ENCODE measurements around the gene TLR2. TPM values are rescaled to one million over a fixed set of nuclear protein-coding genes. Genes with fewer than 3 reads are reported as not detected.

TLR2 gene
- total and polyA plus RNA-seq, 5 donors from 2014 or later, result 0.55 to 1.4 (median 0.69) TPM; not detected in 1

DNA sequence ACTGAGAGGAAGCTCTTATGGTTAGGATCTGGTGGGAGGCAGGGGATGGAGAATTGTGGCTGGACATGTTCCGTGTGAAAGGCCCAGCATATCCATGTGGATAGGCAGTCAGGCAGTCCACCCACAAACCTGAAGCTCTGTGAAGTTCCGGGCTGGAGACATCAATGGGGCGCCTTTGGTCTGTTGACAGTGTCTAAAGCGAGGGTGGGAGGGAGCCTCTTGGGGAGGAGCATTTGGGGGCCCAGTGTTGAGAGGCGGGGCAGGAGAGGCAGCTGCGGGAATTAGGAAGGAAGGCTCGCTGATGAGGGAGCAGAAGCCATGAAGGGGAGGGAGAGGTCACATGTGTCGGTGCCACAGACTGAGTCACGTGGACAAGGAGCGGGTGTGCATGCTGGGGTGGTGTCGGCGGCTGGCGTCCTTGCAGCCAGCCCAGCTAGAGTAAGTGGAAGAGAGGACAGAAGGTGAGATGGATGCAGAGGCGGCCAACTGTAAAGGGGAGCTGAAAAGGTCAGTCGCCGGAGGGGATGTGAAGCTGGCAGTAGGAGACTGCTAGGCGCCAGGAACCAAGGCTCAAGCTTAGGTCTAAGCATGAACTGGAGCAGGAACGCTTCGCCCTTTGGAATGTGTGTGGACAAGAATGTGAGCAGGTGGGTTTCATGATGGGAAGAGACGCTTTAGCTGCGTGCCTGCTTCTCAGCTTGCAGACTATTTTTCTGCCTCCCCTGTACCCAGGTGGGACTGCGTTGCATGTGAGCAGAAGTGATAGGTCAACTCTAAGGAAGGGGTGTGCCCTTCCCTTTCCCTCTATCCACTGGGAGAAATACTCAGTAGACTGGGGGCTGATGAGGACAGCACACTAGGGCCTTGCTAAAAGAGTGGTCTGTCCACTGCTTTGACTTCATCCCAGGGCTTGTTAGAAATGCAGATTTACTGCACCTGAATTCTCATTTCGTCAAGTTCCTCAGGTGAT, 44.0 kb upstream of the TLR2 start:
- no peaks in the 10 kb centered on the region for H3K27me3 Mint-ChIP-seq
- no peak overlapping the region for H3K4me3 ChIP-seq (ENCODE audit: low read depth, low read length)
- peak overlapping the region in 1 of 4 donors; percentile 52 for H3K4me3 Mint-ChIP-seq
- H3K27ac ChIP-seq (ENCODE audit: insufficient read depth, low read length, poor library complexity, severe bottlenecking), result no peak overlapping the region
- peaks cover 24% of the 10 kb centered on the region for H3K36me3 Mint-ChIP-seq
- ATAC-seq (ENCODE audit: low read depth in 2 of 2), result no peak
- H3K9me3 ChIP-seq (ENCODE audit: control insufficient read depth in 2 of 2, low read length in 2 of 2), result peaks cover 0 to under 1% of the 10 kb centered on the region in 2 experiments
- no peaks in the 10 kb centered on the region for H3K9me3 Mint-ChIP-seq
- no peaks in the 10 kb centered on the region for H3K27me3 ChIP-seq (ENCODE audit: control insufficient read depth, insufficient read depth, low read length)
- H3K4me1 ChIP-seq (ENCODE audit: control insufficient read depth, insufficient read depth, low read length, poor library complexity, severe bottlenecking), result no peaks in the 10 kb centered on the region
- peaks cover 26% of the 10 kb centered on the region for H3K36me3 ChIP-seq (ENCODE audit: control insufficient read depth, insufficient read depth, low read length)
- no peak for DNase-seq
- H3K4me1 Mint-ChIP-seq, result peaks cover 4 to 13% (median 12%) of the 10 kb centered on the region in 4 donors
- H3K27ac Mint-ChIP-seq, result peak overlapping the region in 1 of 3 donors; percentile 46

DNA sequence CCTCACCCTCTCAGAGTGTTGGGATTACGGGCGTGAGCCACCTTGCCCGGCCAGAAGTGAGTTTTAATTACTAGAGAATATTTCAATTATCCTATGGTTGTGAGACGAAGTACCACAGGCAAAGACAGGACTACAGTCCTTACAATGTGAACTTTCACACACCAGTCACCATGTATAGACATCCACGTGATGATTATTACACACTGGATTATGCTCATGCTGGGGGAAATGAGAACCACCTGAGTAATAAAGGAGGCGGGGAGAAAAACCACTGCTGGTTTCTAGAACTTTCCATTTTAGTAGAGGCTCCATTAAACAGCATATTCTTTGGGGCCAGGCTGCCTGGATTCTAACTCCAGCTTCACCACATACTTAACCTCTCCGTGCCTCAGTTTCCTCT, 42.5 kb upstream of the TLR2 start:
- no peak overlapping the region for H3K27ac ChIP-seq (ENCODE audit: insufficient read depth, low read length, poor library complexity, severe bottlenecking)

DNA sequence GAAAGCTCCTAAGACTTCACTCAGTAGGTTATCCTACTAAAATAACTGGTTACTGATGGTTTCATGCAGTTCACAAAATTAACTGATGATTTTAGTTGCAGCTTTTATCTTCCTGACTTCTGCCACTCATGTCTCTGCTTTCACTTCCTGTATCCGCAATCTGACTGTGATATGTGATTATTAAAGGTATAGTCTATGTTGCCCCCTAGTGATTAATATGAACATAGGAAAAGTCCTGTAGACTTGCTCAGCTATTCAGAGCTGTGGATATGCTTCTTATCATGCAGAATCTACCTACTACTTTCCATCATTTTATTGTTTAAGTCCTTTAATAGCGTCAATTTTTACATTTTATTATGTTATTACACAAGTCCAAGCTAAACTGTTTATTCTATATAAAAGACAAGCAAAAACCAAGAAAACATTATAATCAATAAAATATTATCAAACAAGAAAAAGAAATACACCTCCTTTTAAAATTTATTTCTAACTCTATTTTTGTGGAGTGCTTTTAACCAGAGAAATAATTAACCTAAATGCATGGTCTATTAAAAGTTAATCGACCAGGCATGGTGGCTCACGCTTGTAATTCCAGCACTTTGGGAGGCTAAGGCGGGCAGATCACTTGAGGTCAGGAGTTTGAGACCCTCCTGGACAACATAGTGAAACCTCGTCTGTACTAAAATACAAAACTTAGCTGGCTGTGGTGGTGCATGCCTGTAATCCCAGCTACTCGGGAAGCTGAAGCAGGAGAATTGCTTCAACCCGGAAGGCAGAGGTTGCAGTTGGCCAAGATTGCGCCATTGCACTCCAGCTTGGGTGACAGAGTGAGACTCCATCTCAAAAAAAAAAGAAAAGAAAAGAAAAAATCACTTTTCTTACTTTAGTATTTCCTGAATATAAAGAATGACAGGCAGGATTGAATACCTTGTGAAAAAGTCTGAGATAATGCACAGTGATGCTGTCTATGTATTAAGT, 40.4 kb upstream of the TLR2 start:
- ATAC-seq (ENCODE audit: low read depth in 2 of 2) (peak; percentile 90 to 93), DNase-seq (peak in 2 of 3 donors; percentile 73 to 82)
- Mint-ChIP-seq H3K27me3 (no peaks in the 10 kb centered on the region), H3K4me1 (peaks cover 4 to 17% (median 9%) of the 10 kb centered on the region in 4 donors), H3K4me3 (no peak overlapping the region), H3K36me3 (no peaks in the 10 kb centered on the region), H3K27ac (peak overlapping the region in 1 of 3 donors; percentile 39), H3K9me3 (no peaks in the 10 kb centered on the region)
- H3K4me3 ChIP-seq (ENCODE audit: low read depth, low read length), result peak overlapping the region; percentile 46
- peaks cover 0 to 3% of the 10 kb centered on the region in 2 experiments for H3K9me3 ChIP-seq (ENCODE audit: control insufficient read depth in 2 of 2, low read length in 2 of 2)
- peak overlapping the region; percentile 11 for H3K27ac ChIP-seq (ENCODE audit: insufficient read depth, low read length, poor library complexity, severe bottlenecking)
- H3K27me3 ChIP-seq (ENCODE audit: control insufficient read depth, insufficient read depth, low read length), result no peaks in the 10 kb centered on the region
- H3K36me3 ChIP-seq (ENCODE audit: control insufficient read depth, insufficient read depth, low read length), result no peaks in the 10 kb centered on the region
- no peaks in the 10 kb centered on the region for H3K4me1 ChIP-seq (ENCODE audit: control insufficient read depth, insufficient read depth, low read length, poor library complexity, severe bottlenecking)

More for the DNA sequence above, 42.5 kb upstream of the TLR2 start:
- H3K27ac Mint-ChIP-seq, result no peak overlapping the region
- Histone ChIP-seq H3K9me3 (ENCODE audit: control insufficient read depth in 2 of 2, low read length in 2 of 2) (peaks cover 0 to 3% of the 10 kb centered on the region in 2 experiments), H3K36me3 (ENCODE audit: control insufficient read depth, insufficient read depth, low read length) (peaks cover 12% of the 10 kb centered on the region), H3K4me3 (ENCODE audit: low read depth, low read length) (no peak overlapping the region), H3K4me1 (ENCODE audit: control insufficient read depth, insufficient read depth, low read length, poor library complexity, severe bottlenecking) (no peaks in the 10 kb centered on the region), H3K27me3 (ENCODE audit: control insufficient read depth, insufficient read depth, low read length) (no peaks in the 10 kb centered on the region)
- no peaks in the 10 kb centered on the region for H3K27me3 Mint-ChIP-seq
- no peaks in the 10 kb centered on the region for H3K9me3 Mint-ChIP-seq
- DNase-seq, result no peak
- ATAC-seq (ENCODE audit: low read depth in 2 of 2), result no peak
- no peak overlapping the region for H3K4me3 Mint-ChIP-seq
- H3K4me1 Mint-ChIP-seq, result peaks cover 4 to 13% (median 12%) of the 10 kb centered on the region in 4 donors
- H3K36me3 Mint-ChIP-seq, result peaks cover 11% of the 10 kb centered on the region

DNA sequence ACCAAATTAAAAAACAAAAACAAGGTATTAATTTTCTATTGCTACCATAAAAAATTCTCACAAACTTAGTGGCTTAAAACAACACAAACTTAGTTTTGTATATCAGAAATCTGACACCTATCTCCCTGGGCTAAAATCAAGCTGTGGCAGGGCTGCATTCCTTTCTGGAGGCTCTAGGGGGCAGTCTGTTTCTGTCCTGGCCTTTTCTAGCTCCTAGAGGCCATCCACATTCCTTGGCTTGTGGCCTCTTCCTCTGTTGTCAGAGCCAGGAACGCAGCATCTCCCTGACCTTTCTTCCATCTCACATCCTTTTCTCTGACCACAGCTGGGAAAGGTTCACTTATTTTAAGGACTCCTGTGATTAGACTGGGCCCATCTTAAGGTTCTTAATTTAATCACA, 38.9 kb upstream of the TLR2 start:
- Histone ChIP-seq H3K27ac (ENCODE audit: insufficient read depth, low read length, poor library complexity, severe bottlenecking) (no peak overlapping the region), H3K36me3 (ENCODE audit: control insufficient read depth, insufficient read depth, low read length) (no peaks in the 10 kb centered on the region), H3K27me3 (ENCODE audit: control insufficient read depth, insufficient read depth, low read length) (no peaks in the 10 kb centered on the region), H3K4me3 (ENCODE audit: low read depth, low read length) (no peak overlapping the region), H3K9me3 (ENCODE audit: control insufficient read depth in 2 of 2, low read length in 2 of 2) (peaks cover 0 to 3% of the 10 kb centered on the region in 2 experiments), H3K4me1 (ENCODE audit: control insufficient read depth, insufficient read depth, low read length, poor library complexity, severe bottlenecking) (no peaks in the 10 kb centered on the region)
- ATAC-seq (ENCODE audit: low read depth in 2 of 2) (no peak), DNase-seq (peak in 1 of 3 donors; percentile 44)
- Mint-ChIP-seq H3K9me3 (no peaks in the 10 kb centered on the region), H3K4me3 (no peak overlapping the region), H3K27me3 (no peaks in the 10 kb centered on the region), H3K4me1 (peaks cover 4 to 12% (median 9%) of the 10 kb centered on the region in 4 donors), H3K36me3 (no peaks in the 10 kb centered on the region), H3K27ac (no peak overlapping the region)

DNA sequence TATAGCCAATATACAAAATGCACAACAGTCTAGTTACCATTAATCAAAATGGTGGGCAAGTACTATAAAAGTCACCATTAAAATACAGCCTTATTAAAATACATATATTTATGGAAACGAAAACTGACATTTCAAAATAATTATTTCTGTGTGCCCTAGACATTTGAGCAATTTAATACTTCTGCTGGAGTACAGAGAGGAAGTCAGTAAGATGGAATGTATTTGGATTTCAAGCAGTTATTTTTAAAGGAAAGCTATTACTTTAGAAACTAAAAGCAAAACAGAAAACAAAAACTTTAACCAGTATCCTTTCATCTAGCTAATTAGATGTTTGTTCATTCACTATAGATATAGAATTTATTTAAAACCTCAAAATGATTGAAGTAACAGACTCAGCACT, 37.8 kb upstream of the TLR2 start:
- no peak overlapping the region for H3K27ac Mint-ChIP-seq
- no peaks in the 10 kb centered on the region for H3K27me3 Mint-ChIP-seq
- no peaks in the 10 kb centered on the region for H3K36me3 ChIP-seq (ENCODE audit: control insufficient read depth, insufficient read depth, low read length)
- DNase-seq (no peak), ATAC-seq (ENCODE audit: low read depth in 2 of 2) (no peak)
- H3K36me3 Mint-ChIP-seq, result no peaks in the 10 kb centered on the region
- no peak overlapping the region for H3K4me3 Mint-ChIP-seq
- H3K27me3 ChIP-seq (ENCODE audit: control insufficient read depth, insufficient read depth, low read length), result no peaks in the 10 kb centered on the region
- no peaks in the 10 kb centered on the region for H3K9me3 Mint-ChIP-seq
- H3K27ac ChIP-seq (ENCODE audit: insufficient read depth, low read length, poor library complexity, severe bottlenecking), result no peak overlapping the region
- H3K4me1 ChIP-seq (ENCODE audit: control insufficient read depth, insufficient read depth, low read length, poor library complexity, severe bottlenecking), result peaks cover 4% of the 10 kb centered on the region
- H3K9me3 ChIP-seq (ENCODE audit: control insufficient read depth in 2 of 2, low read length in 2 of 2), result peaks cover 0 to 3% of the 10 kb centered on the region in 2 experiments
- H3K4me3 ChIP-seq (ENCODE audit: low read depth, low read length), result no peak overlapping the region
- H3K4me1 Mint-ChIP-seq, result peaks cover 4 to 19% (median 12%) of the 10 kb centered on the region in 4 donors

DNA sequence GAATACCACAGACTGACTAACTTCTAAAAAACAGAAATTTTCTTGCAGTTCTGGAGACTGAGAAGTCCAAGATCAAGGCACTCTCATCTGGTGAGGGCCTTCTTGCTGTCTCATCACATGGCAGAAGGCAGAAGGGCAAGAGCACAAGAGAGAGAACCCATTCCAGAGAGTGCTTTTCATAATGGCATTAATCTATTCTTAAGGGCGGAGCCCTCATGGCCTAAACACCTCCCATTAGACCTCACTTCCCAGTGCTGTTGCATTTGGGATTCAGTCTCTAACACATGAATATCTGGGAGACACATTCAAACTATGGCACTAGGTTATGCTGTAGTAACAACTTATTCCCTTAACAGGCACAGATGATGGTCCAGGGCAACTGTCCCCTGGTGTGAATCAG, 37.1 kb upstream of the TLR2 start:
- no peaks in the 10 kb centered on the region for H3K9me3 Mint-ChIP-seq
- H3K36me3 ChIP-seq (ENCODE audit: control insufficient read depth, insufficient read depth, low read length), result no peaks in the 10 kb centered on the region
- no peak overlapping the region for H3K27ac ChIP-seq (ENCODE audit: insufficient read depth, low read length, poor library complexity, severe bottlenecking)
- H3K4me3 Mint-ChIP-seq, result no peak overlapping the region
- H3K36me3 Mint-ChIP-seq, result no peaks in the 10 kb centered on the region
- H3K27me3 Mint-ChIP-seq, result no peaks in the 10 kb centered on the region
- H3K4me3 ChIP-seq (ENCODE audit: low read depth, low read length), result no peak overlapping the region
- H3K27me3 ChIP-seq (ENCODE audit: control insufficient read depth, insufficient read depth, low read length), result no peaks in the 10 kb centered on the region
- peaks cover 11% of the 10 kb centered on the region for H3K4me1 ChIP-seq (ENCODE audit: control insufficient read depth, insufficient read depth, low read length, poor library complexity, severe bottlenecking)
- ATAC-seq (ENCODE audit: low read depth in 2 of 2) (no peak), DNase-seq (no peak)
- H3K27ac Mint-ChIP-seq, result peak overlapping the region in 1 of 3 donors; percentile 81
- H3K4me1 Mint-ChIP-seq, result peaks cover 6 to 26% (median 18%) of the 10 kb centered on the region in 4 donors
- peaks cover 0 to 3% of the 10 kb centered on the region in 2 experiments for H3K9me3 ChIP-seq (ENCODE audit: control insufficient read depth in 2 of 2, low read length in 2 of 2)

DNA sequence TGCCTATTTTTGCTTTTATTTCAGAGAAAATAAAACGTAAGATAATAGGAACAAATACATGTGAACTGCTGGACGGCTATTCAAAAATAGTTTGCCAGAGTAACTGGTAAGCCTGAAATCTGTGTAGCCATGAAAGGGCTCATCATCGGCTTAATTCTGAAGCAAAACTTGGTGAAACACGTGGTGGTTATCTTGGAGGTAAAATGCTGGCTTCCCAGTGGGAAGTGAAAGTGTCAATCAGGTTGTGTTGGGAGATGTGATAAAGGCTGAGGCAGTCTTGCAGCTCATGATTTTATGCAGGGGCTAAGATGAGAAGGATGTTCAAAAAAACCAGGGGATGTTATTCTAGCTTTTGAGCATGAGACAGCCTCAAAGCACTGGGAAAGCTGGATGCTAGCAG, 36.1 kb upstream of the TLR2 start:
- Mint-ChIP-seq H3K4me1 (peaks cover 6 to 33% (median 19%) of the 10 kb centered on the region in 4 donors), H3K36me3 (no peaks in the 10 kb centered on the region), H3K27me3 (no peaks in the 10 kb centered on the region), H3K9me3 (no peaks in the 10 kb centered on the region), H3K27ac (no peak overlapping the region), H3K4me3 (no peak overlapping the region)
- Histone ChIP-seq H3K4me1 (ENCODE audit: control insufficient read depth, insufficient read depth, low read length, poor library complexity, severe bottlenecking) (peaks cover 20% of the 10 kb centered on the region), H3K9me3 (ENCODE audit: control insufficient read depth in 2 of 2, low read length in 2 of 2) (peaks cover 0 to 3% of the 10 kb centered on the region in 2 experiments), H3K27me3 (ENCODE audit: control insufficient read depth, insufficient read depth, low read length) (no peaks in the 10 kb centered on the region), H3K36me3 (ENCODE audit: control insufficient read depth, insufficient read depth, low read length) (no peaks in the 10 kb centered on the region), H3K27ac (ENCODE audit: insufficient read depth, low read length, poor library complexity, severe bottlenecking) (no peak overlapping the region), H3K4me3 (ENCODE audit: low read depth, low read length) (no peak overlapping the region)
- DNase-seq (no peak), ATAC-seq (ENCODE audit: low read depth in 2 of 2) (no peak)

All from CD4-positive, CD25-positive, alpha-beta regulatory T cell (primary cell).